ENCODE measurements around the gene CCDC187. TPM values are rescaled to one million over a fixed set of nuclear protein-coding genes. Genes with fewer than 3 reads are reported as not detected.

CCDC187 gene
- total and polyA plus RNA-seq, 4 donors, result 2.0 to 16.8 (median 6.8) TPM

GRCh38 chr9:136285501-136286358, 18.2 kb downstream of the CCDC187 start:
- no peak for TF ChIP-seq CTCF (IDR thresholded peaks at IDR 0.05; ENCODE audit: control extremely low read depth, extremely low read depth)
- H3K9ac ChIP-seq (ENCODE audit: insufficient read depth in 1 of 2, low read length in 2 of 2), result no peak overlapping the region
- H3K27me3 ChIP-seq (ENCODE audit: control insufficient read depth in 3 of 3, insufficient read depth in 3 of 3, low read length in 2 of 3), result peaks cover 0 to 6% (median 0%) of the 10 kb centered on the region in 3 donors

GRCh38 chr9:136284951-136285350, 18.9 kb downstream of the CCDC187 start:
- Histone ChIP-seq H3K27me3 (ENCODE audit: control insufficient read depth in 3 of 3, insufficient read depth in 3 of 3, low read length in 2 of 3) (peaks cover 0 to 6% (median 0%) of the 10 kb centered on the region in 3 donors), H3K9me3 (ENCODE audit: control insufficient read depth in 4 of 4, insufficient read depth in 3 of 4, low read length in 3 of 4) (peaks cover 0 to 4% (median 0%) of the 10 kb centered on the region in 4 donors), H3K36me3 (ENCODE audit: control insufficient read depth in 4 of 4, insufficient read depth in 4 of 4, low read length in 4 of 4) (no peaks in the 10 kb centered on the region), H3K9ac (ENCODE audit: insufficient read depth in 1 of 2, low read length in 2 of 2) (no peak overlapping the region), H3K4me3 (no peak overlapping the region), H3K4me1 (ENCODE audit: control insufficient read depth in 5 of 5, insufficient read depth in 5 of 5, low read length in 5 of 5) (peaks cover 0 to 4% (median 0%) of the 10 kb centered on the region in 5 donors), H3K27ac (ENCODE audit: low read depth in 1 of 2, low read length in 1 of 2) (no peak overlapping the region)
- ATAC-seq (ENCODE audit: insufficient read depth, low FRiP score), result no peak
- no peak for DNase-seq
- 86 to 93% methylated on average over 19 of the region's 19 CpGs for WGBS, 2 donors
- no peak for TF ChIP-seq CTCF (IDR thresholded peaks at IDR 0.05; ENCODE audit: control extremely low read depth, extremely low read depth)

More at GRCh38 chr9:136285501-136286358, 18.2 kb downstream of the CCDC187 start:
- no peak overlapping the region for H3K4me3 ChIP-seq
- H3K36me3 ChIP-seq (ENCODE audit: control insufficient read depth in 4 of 4, insufficient read depth in 4 of 4, low read length in 4 of 4), result no peaks in the 10 kb centered on the region
- peaks cover 0 to 4% (median 0%) of the 10 kb centered on the region in 4 donors for H3K9me3 ChIP-seq (ENCODE audit: control insufficient read depth in 4 of 4, insufficient read depth in 3 of 4, low read length in 3 of 4)
- DNase-seq, result no peak
- ATAC-seq (ENCODE audit: insufficient read depth, low FRiP score), result no peak
- no peak overlapping the region for H3K27ac ChIP-seq (ENCODE audit: low read depth in 1 of 2, low read length in 1 of 2)
- H3K4me1 ChIP-seq (ENCODE audit: control insufficient read depth in 5 of 5, insufficient read depth in 5 of 5, low read length in 5 of 5), result peaks cover 0 to 4% (median 0%) of the 10 kb centered on the region in 5 donors
- WGBS, 2 donors, result 79 to 87% methylated on average over 26 to 28 of the region's 28 CpGs

- Histone ChIP-seq H3K9me3 (ENCODE audit: control insufficient read depth in 4 of 4, insufficient read depth in 3 of 4, low read length in 3 of 4) (peaks cover 0 to 7% (median 0%) of the 10 kb centered on the region in 4 donors), H3K27me3 (ENCODE audit: control insufficient read depth in 3 of 3, insufficient read depth in 3 of 3, low read length in 2 of 3) (peaks cover 0 to 6% (median 0%) of the 10 kb centered on the region in 3 donors), H3K4me3 (no peak overlapping the region), H3K27ac (ENCODE audit: low read depth in 1 of 2, low read length in 1 of 2) (no peak overlapping the region), H3K4me1 (ENCODE audit: control insufficient read depth in 5 of 5, insufficient read depth in 5 of 5, low read length in 5 of 5) (peaks cover 0 to 4% (median 0%) of the 10 kb centered on the region in 5 donors), H3K9ac (ENCODE audit: insufficient read depth in 1 of 2, low read length in 2 of 2) (no peak overlapping the region), H3K36me3 (ENCODE audit: control insufficient read depth in 4 of 4, insufficient read depth in 4 of 4, low read length in 4 of 4) (no peaks in the 10 kb centered on the region)
- TF ChIP-seq CTCF (IDR thresholded peaks at IDR 0.05; ENCODE audit: control extremely low read depth, extremely low read depth), result no peak
- WGBS, 2 donors, result 72 to 83% methylated on average over 22 of the region's 22 CpGs
- ATAC-seq (ENCODE audit: insufficient read depth, low FRiP score) (no peak), DNase-seq (no peak)
Observed at GRCh38 chr9:136284311-136284710, 19.6 kb downstream of the CCDC187 start.
